Tibial nerve (tissue), 4 donors: Measurements from ENCODE around the gene ASB13. TPM values are rescaled to one million over a fixed set of nuclear protein-coding genes. Genes with fewer than 3 reads are reported as not detected.

Experiments used
- DNase-seq, 2 donors: peaks; one replicate each; pipeline ENCODE4 v3.0.0-alpha.2; 2019; ENCODE audit warnings: low spot score in 2 of 2
- H3K27ac ChIP-seq, 4 donors: fragments of 200-600 bp; sonication (generic) in 3 of 4; one replicate each; pipeline ENCODE4 v1.5.1; 2017 to 2019; ENCODE audit warnings: mild to moderate bottlenecking in 1 of 4
- H3K27me3 ChIP-seq, 2 donors: fragments of 200-600 bp; sonication (generic) in 1 of 2; one replicate each; pipeline versions ENCODE4 v1.5.1 to v1.6.0; 2017 to 2019
- H3K36me3 ChIP-seq, 3 donors: fragments of 200-600 bp; sonication (generic); one replicate each; pipeline ENCODE4 v1.5.1; 2018 to 2019
- H3K4me1 ChIP-seq, 4 donors: fragments of 200-600 bp; sonication (generic) in 3 of 4; one replicate each; pipeline ENCODE4 v1.5.1; 2017 to 2019
- H3K4me3 ChIP-seq, 4 donors: fragments of 200-600 bp; sonication (generic) in 3 of 4; one replicate each; pipeline ENCODE4 v1.5.1; 2017 to 2019; ENCODE audit warnings: mild to moderate bottlenecking in 1 of 4, moderate library complexity in 1 of 4
- H3K9me3 ChIP-seq, 4 donors: fragments of 200-600 bp; sonication (generic) in 3 of 4; one replicate each; pipeline ENCODE4 v1.5.1; 2017 to 2019
- CTCF ChIP-seq, 5 experiments: fragments of 200-600 bp in 3 of 5; fragments of 450-650 bp in 2 of 5; sonication (generic) in 3 of 5; IDR thresholded peaks; one replicate each; pipeline ENCODE4 v1.5.1; 2016 to 2019; ENCODE audit warnings: antibody characterized with exemption in 5 of 5, mild to moderate bottlenecking in 3 of 5, moderate library complexity in 2 of 5
- EP300 ChIP-seq, 2 donors: sonication (generic); formaldehyde crosslinking; IDR thresholded peaks; one replicate each; pipeline ENCODE4 v1.6.1; 2017; ENCODE audit warnings: antibody characterized with exemption in 2 of 2, mild to moderate bottlenecking in 1 of 2
- POLR2A ChIP-seq, 2 donors: fragments of 450-650 bp; IDR thresholded peaks; one replicate each; pipeline ENCODE4 v1.6.1; 2017; ENCODE audit warnings: antibody characterized with exemption in 2 of 2, mild to moderate bottlenecking in 2 of 2, moderate library complexity in 2 of 2
- WGBS, 2 donors: methylation state at CpG; one replicate each; pipeline ENCODE4 v1.1.5; 2018; 5-methylcytosine and 5-hydroxymethylcytosine counted together
- total RNA-seq, 4 donors: library from RNA; depleted of rRNA; stranded (reverse); fragments of >200 nt; gene quantifications; one replicate each; pipeline ENCODE4 v1.1.0, GENCODE V29; 2016

Gene ASB13
- total RNA-seq, 4 donors from 2014 or later = 18.3 to 39.2 (median 32.3) TPM

- H3K27ac ChIP-seq = no peak overlapping the region
- H3K4me1 ChIP-seq = peaks cover 0 to 35% (median 0%) of the 10 kb centered on the region in 4 donors
Measured at GRCh38 chr10:5658871-5659618, 7.3 kb downstream of the ASB13 start.

GRCh38 chr10:5656737-5657579 is 9.4 kb downstream of the ASB13 start:
- DNase-seq = no peak
- no peak overlapping the region for H3K27ac ChIP-seq
- peaks cover 0 to 17% (median 0%) of the 10 kb centered on the region in 3 donors for H3K36me3 ChIP-seq
- H3K27me3 ChIP-seq = no peaks in the 10 kb centered on the region
- H3K9me3 ChIP-seq = no peaks in the 10 kb centered on the region
- no peak for TF ChIP-seq EP300 (IDR thresholded peaks at IDR 0.05)
- TF ChIP-seq POLR2A (IDR thresholded peaks at IDR 0.05) = no peak
- no peak for TF ChIP-seq CTCF (IDR thresholded peaks at IDR 0.05)
- WGBS, 2 donors = 90% methylated on average over 8 of the region's 8 CpGs
- no peak overlapping the region for H3K4me3 ChIP-seq
- H3K4me1 ChIP-seq = peaks cover 0 to 43% (median 0%) of the 10 kb centered on the region in 4 donors

More at GRCh38 chr10:5658871-5659618, 7.3 kb downstream of the ASB13 start:
- TF ChIP-seq CTCF (IDR thresholded peaks at IDR 0.05) (no peak), POLR2A (IDR thresholded peaks at IDR 0.05) (no peak), EP300 (IDR thresholded peaks at IDR 0.05) (no peak)
- 71 to 82% methylated on average over 20 of the region's 20 CpGs for WGBS, 2 donors
- H3K4me3 ChIP-seq = no peak overlapping the region
- no peaks in the 10 kb centered on the region for H3K9me3 ChIP-seq
- H3K27me3 ChIP-seq = no peaks in the 10 kb centered on the region
- no peak for DNase-seq
- peaks cover 0 to 9% (median 0%) of the 10 kb centered on the region in 3 donors for H3K36me3 ChIP-seq

GRCh38 chr10:5655121-5655520 is 11.3 kb downstream of the ASB13 start:
- Histone ChIP-seq H3K27me3 (no peaks in the 10 kb centered on the region), H3K4me3 (no peak overlapping the region), H3K27ac (no peak overlapping the region), H3K4me1 (peaks cover 0 to 38% (median 0%) of the 10 kb centered on the region in 4 donors), H3K36me3 (peaks cover 0 to 31% (median 8%) of the 10 kb centered on the region in 3 donors), H3K9me3 (no peaks in the 10 kb centered on the region)
- 74 to 84% methylated on average over 3 of the region's 3 CpGs for WGBS, 2 donors
- TF ChIP-seq EP300 (IDR thresholded peaks at IDR 0.05) (no peak), CTCF (IDR thresholded peaks at IDR 0.05) (no peak), POLR2A (IDR thresholded peaks at IDR 0.05) (no peak)
- DNase-seq = no peak

- Histone ChIP-seq H3K27me3 (no peaks in the 10 kb centered on the region), H3K27ac (peak overlapping the region in 2 of 4 donors; percentile 17 to 19), H3K9me3 (no peaks in the 10 kb centered on the region), H3K36me3 (peaks cover 0 to 39% (median 8%) of the 10 kb centered on the region in 3 donors), H3K4me1 (peaks cover 0 to 30% (median 0%) of the 10 kb centered on the region in 4 donors), H3K4me3 (no peak overlapping the region)
- 83 to 84% methylated on average over 10 of the region's 10 CpGs for WGBS, 2 donors
- DNase-seq = no peak
- TF ChIP-seq CTCF (IDR thresholded peaks at IDR 0.05) = no peak
- TF ChIP-seq EP300 (IDR thresholded peaks at IDR 0.05) = no peak
- no peak for TF ChIP-seq POLR2A (IDR thresholded peaks at IDR 0.05)
Measured at GRCh38 chr10:5654218-5654755, 12.1 kb downstream of the ASB13 start.
